A549 treated with CORT108297 at 1 μM for 4 hours (cell line): Measurements from ENCODE around the gene GNG11. TPM values are rescaled to one million over a fixed set of nuclear protein-coding genes. Genes with fewer than 3 reads are reported as not detected.

Experiments
- total RNA-seq: library from RNA; stranded (reverse); fragments of 200-300 nt; extraction: Qiagen RNA extraction; gene quantifications from 5 replicates; pipeline ENCODE4 v1.2.3, GENCODE V29; 2022

GNG11 gene
- 34.6 to 38.9 TPM (median 35.4 TPM) in 5 replicates for total RNA-seq

GRCh38 chr7:93921607-93922566 is at the start of gene GNG11:
Gene GNG11, plus strand, starts transcription at chr7:93921735. Its CDS starts 403 bp downstream, at chr7:93922138.

GRCh38 chr7:93890464-93891068 is 31.0 kb upstream of the GNG11 start, which contains the start of gene TFPI2:
Gene TFPI2, minus strand, starts transcription at chr7:93890753. Its CDS starts 75 bp downstream, at chr7:93890678.

GRCh38 chr7:93906267-93906666 is 15.3 kb upstream of the GNG11 start, which contains the start of gene GNGT1:
Gene GNGT1, plus strand, starts transcription at chr7:93906567. Its CDS starts 180 bp downstream, at chr7:93906747.

Other genes with a start within 250 kb of the GNG11 start
- gene TFPI2, start 31.0 kb upstream of the GNG11 start, total RNA-seq, result 249 to 287 TPM (median 256 TPM) in 5 replicates
- gene GNGT1, start 15.2 kb upstream of the GNG11 start, total RNA-seq, result not detected in 5 replicates
- 22.9 to 34.6 TPM (median 26.5 TPM) in 5 replicates for gene BET1, start 82.6 kb downstream of the GNG11 start, total RNA-seq